Karpas-422 (cell line): ENCODE measurements around the gene AFF3. TPM values are rescaled to one million over a fixed set of nuclear protein-coding genes. Genes with fewer than 3 reads are reported as not detected.
"Not testable (repeated sequence)": the region's sequence is repeated elsewhere in the genome, so short reads cannot be mapped to it uniquely, and the experiment has no call there.

Source experiments
- DNase-seq: peaks from one replicate; pipeline ENCODE4 v3.0.0-alpha.2; 2015
- H2AFZ ChIP-seq: fragments of 200-600 bp; sonication (generic); 2 replicates; pipeline ENCODE4 v1.6.1; 2014; ENCODE audit warnings: antibody characterized with exemption, low read length, mixed read lengths
- H3K27ac ChIP-seq: fragments of 200-600 bp; sonication (generic); 2 replicates; pipeline ENCODE4 v1.5.1; 2014; ENCODE audit warnings: mild to moderate bottlenecking, low read length, moderate library complexity
- H3K27me3 ChIP-seq: fragments of 200-600 bp; sonication (generic); 2 replicates; pipeline ENCODE4 v1.6.1; 2014; ENCODE audit warnings: low read length, mixed read lengths
- H3K36me3 ChIP-seq: fragments of 200-600 bp; sonication (generic); 2 replicates; pipeline ENCODE4 v1.6.1; 2014; ENCODE audit warnings: low read length, mixed read lengths; ENCODE audit not compliant: insufficient read depth
- H3K4me1 ChIP-seq: fragments of 200-600 bp; sonication (generic); 2 replicates; pipeline ENCODE4 v1.6.1; 2014; ENCODE audit warnings: mild to moderate bottlenecking, low read length, mixed read lengths
- H3K4me2 ChIP-seq: fragments of 200-600 bp; sonication (generic); 2 replicates; pipeline ENCODE4 v1.6.1; 2014; ENCODE audit warnings: low read length, low read depth, mild to moderate bottlenecking; ENCODE audit not compliant: poor library complexity, severe bottlenecking
- H3K4me3 ChIP-seq: fragments of 200-600 bp; sonication (generic); 2 replicates; pipeline ENCODE4 v1.5.1; 2014; ENCODE audit warnings: mild to moderate bottlenecking, antibody characterized with exemption, low read length, mixed read lengths
- H3K79me2 ChIP-seq: fragments of 200-600 bp; sonication (generic); 2 replicates; pipeline ENCODE4 v1.6.1; 2014; ENCODE audit warnings: mild to moderate bottlenecking, low read length, mixed read lengths
- H3K9ac ChIP-seq: fragments of 200-600 bp; sonication (generic); 2 replicates; pipeline ENCODE4 v1.6.0; 2014; ENCODE audit warnings: low read length
- H3K9me2 ChIP-seq: fragments of 200-600 bp; sonication (generic), shearing (Covaris generic); replicated peaks from 2 replicates; pipeline ENCODE4 v1.6.0; 2014; ENCODE audit warnings: mild to moderate bottlenecking, low read length, moderate library complexity; ENCODE audit not compliant: insufficient read depth
- H3K9me3 ChIP-seq: fragments of 300-700, 200-600 bp; sonication (generic); 2 replicates; pipeline ENCODE4 v1.6.1; 2014; ENCODE audit warnings: low read length, mixed read lengths
- H4K20me1 ChIP-seq: fragments of 200-600 bp; sonication (generic); 2 replicates; pipeline ENCODE4 v1.6.1; 2014; ENCODE audit warnings: mild to moderate bottlenecking, antibody characterized with exemption, low read length, low read depth; ENCODE audit not compliant: insufficient read depth
- total RNA-seq: library from RNA; depleted of rRNA; stranded (reverse); fragments of >200 nt; shearing (Covaris generic); gene quantifications from 2 replicates; pipeline ENCODE4 v1.2.3, GENCODE V29; 2014; ENCODE audit warnings: low replicate concordance

Gene AFF3
- total RNA-seq, 1 experiment from 2014 or later = 99.7 TPM

DNA sequence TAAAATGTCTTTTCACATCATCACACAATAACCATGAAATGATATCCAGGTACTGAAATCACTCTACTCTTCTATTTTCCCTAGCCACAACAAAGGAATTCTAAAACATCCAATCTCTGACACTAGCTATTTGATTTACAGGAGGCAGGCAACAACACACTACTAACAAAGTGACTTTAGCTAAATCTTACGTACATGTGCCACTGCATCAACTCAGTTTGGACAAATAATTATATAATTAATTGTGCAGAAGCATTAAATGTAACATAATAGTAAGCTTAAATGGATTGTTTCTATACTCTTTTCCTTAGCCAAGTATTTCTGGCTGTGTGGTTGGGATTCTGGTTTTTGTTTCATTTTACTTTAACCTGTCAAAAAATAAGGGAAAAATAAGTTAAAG, 192.4 kb downstream of the AFF3 start:
- Histone ChIP-seq H3K27ac (no peak overlapping the region), H2AFZ (no peak overlapping the region), H3K4me3 (no peak overlapping the region), H3K4me1 (peaks cover 4% of the 10 kb centered on the region), H3K4me2 (no peak overlapping the region), H3K9me2 (no peaks in the 10 kb centered on the region), H3K9me3 (no peaks in the 10 kb centered on the region), H3K27me3 (no peaks in the 10 kb centered on the region), H3K79me2 (no peaks in the 10 kb centered on the region), H3K9ac (no peak overlapping the region), H4K20me1 (0 out of 2 replicates have a peak, but pooled peaks cover 4% of the 10 kb centered on the region), H3K36me3 (no peaks in the 10 kb centered on the region)
- DNase-seq = no peak

DNA sequence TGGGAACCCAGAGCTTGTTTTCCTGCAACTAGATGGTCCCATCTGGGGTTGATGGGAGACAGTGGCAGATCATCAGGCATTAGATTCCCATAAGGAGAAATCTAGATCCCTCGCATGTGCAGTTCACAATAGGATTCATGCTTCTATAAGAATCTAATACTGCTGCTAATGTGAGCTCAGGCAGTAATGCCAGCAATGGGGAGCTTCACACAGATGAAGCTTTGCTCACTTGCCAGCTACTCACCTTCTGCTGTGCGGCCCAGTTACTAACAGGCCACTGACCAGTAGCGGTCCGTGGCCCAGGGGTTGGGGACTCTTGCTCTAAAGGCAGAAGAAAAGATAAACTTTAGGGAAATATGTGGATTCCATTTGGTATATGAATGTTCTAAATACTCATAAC, 192.9 kb downstream of the AFF3 start:
- H4K20me1 ChIP-seq = 0 out of 2 replicates have a peak, but pooled peaks cover 4% of the 10 kb centered on the region
- no peak overlapping the region for H3K27ac ChIP-seq
- H3K9me2 ChIP-seq = no peaks in the 10 kb centered on the region

DNA sequence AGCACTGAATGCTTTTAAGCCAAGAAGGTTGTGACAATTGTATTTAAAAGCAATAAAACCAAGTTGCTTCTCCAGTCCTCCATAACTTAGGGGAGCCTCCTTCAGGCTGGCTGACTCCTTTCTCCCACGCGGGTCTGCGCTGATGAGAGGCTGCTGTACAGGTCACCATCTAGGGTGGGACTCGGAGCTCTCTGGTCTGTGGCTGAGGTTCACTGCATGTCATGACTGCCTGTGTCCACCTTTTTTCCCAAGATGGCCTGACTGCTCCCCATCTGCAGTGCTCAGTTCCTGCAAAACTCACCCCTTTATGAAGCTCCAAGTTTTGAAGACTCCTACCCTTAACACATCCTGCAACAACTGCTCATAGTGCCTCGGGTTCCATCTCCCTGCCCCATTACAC, 194.4 kb downstream of the AFF3 start:
- Histone ChIP-seq H3K79me2 (no peaks in the 10 kb centered on the region), H3K27me3 (no peaks in the 10 kb centered on the region), H3K4me1 (no peaks in the 10 kb centered on the region), H3K27ac (no peak overlapping the region), H3K9ac (no peak overlapping the region), H3K36me3 (no peaks in the 10 kb centered on the region), H3K9me3 (no peaks in the 10 kb centered on the region), H3K4me2 (no peak overlapping the region), H3K4me3 (no peak overlapping the region), H4K20me1 (0 out of 2 replicates have a peak, but pooled peaks cover 4% of the 10 kb centered on the region), H3K9me2 (no peaks in the 10 kb centered on the region), H2AFZ (no peak overlapping the region)
- DNase-seq = no peak

More for the DNA sequence above, 192.9 kb downstream of the AFF3 start:
- H3K9ac ChIP-seq = no peak overlapping the region
- peaks cover 4% of the 10 kb centered on the region for H3K4me1 ChIP-seq
- H3K79me2 ChIP-seq = no peaks in the 10 kb centered on the region
- H3K36me3 ChIP-seq = no peaks in the 10 kb centered on the region
- H2AFZ ChIP-seq = no peak overlapping the region
- H3K9me3 ChIP-seq = no peaks in the 10 kb centered on the region
- DNase-seq = no peak
- H3K4me3 ChIP-seq = no peak overlapping the region
- no peak overlapping the region for H3K4me2 ChIP-seq
- H3K27me3 ChIP-seq = no peaks in the 10 kb centered on the region

DNA sequence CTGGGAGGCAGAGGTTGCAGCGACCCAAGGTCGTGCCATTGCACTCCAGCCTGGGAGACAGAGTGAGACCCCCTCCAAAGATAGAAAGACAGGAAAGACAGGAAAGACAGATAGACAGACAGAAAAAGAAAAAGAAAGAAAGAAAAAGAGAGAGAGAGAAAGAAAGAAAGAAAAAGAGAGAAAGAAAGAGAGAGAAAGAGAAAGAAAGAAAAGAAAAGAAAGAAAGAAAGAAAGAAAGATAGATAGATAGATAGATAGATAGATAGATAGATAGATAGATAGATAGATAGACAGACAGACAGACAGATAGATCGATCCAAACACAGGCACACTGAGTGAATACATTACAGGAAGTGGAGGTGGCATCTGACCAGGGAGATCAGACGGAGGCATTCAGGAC, 195.0 kb downstream of the AFF3 start:
- H3K9me3 ChIP-seq, H3K27me3 ChIP-seq, H3K79me2 ChIP-seq, H3K36me3 ChIP-seq, DNase-seq, H3K9me2 ChIP-seq, H3K9ac ChIP-seq, H3K27ac ChIP-seq, H4K20me1 ChIP-seq, H3K4me2 ChIP-seq, H2AFZ ChIP-seq, H3K4me3 ChIP-seq, H3K4me1 ChIP-seq: not testable (repeated sequence)

DNA sequence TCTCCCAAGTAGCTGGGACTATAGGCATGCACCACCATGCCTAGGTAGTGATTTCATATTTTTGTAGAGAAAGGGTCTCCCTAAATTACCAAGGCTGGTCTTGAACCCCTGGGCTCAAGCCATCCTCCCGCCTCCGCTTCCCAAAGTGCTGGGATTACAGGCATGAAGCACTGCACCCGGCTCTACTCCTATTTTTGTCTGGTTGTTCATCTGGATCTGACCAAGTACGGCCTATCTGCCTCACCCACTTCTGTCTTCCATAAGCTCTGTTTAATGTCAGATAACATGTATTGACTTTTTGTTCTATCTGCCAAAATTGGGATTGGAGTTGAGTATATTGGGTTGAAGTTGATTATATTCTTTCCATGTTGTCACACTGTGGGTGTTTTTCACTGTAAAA, 198.4 kb downstream of the AFF3 start:
- no peaks in the 10 kb centered on the region for H3K36me3 ChIP-seq
- no peaks in the 10 kb centered on the region for H3K9me2 ChIP-seq
- 0 out of 2 replicates have a peak, but pooled peaks cover 4% of the 10 kb centered on the region for H4K20me1 ChIP-seq
- no peaks in the 10 kb centered on the region for H3K4me1 ChIP-seq
- no peak overlapping the region for H2AFZ ChIP-seq
- no peak overlapping the region for H3K9ac ChIP-seq
- H3K9me3 ChIP-seq = no peaks in the 10 kb centered on the region
- DNase-seq = no peak
- H3K79me2 ChIP-seq = no peaks in the 10 kb centered on the region
- no peak overlapping the region for H3K4me3 ChIP-seq
- no peak overlapping the region for H3K4me2 ChIP-seq
- no peaks in the 10 kb centered on the region for H3K27me3 ChIP-seq
- H3K27ac ChIP-seq = no peak overlapping the region

DNA sequence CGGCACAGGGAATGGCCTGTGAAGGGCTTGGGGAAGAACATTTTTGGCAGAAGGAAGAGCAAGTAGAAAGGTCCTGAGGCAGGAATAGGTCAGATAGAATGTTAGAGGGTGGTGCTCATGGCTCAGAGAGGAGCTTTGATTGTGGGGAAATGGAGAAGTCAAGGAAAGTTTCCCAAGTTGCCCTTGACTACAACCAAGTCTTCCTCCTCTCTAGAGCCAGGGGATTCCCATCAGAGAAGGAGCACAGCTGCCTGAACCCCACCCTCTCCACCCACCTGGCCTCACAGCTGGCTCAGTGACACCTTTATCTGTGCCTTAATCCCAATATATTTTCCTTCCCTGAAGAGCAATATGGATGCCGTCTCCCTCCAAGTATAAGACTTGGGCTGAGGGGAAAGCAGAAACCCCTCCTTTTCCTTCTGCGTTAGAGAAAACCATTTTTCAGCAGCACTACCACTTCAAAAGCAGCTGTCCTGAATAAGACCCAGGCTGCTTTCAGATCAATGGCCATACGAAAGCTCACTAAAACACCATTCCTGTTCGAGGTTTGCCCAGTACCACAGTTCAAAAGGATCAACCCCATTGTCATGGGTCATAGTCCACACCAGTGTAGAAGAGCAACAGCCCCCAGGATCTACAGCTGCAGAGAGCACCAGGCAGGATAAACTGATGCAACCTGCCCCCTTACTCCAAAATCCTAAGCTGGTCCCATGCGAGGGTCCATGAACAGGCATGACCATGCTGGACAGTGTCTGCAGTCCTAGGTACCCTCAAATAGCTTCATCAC, 199.6 kb downstream of the AFF3 start:
- Histone ChIP-seq H3K4me3 (no peak overlapping the region), H3K9me2 (no peaks in the 10 kb centered on the region), H2AFZ (no peak overlapping the region), H3K27me3 (no peaks in the 10 kb centered on the region), H3K4me1 (no peaks in the 10 kb centered on the region), H3K9ac (no peak overlapping the region), H3K27ac (no peak overlapping the region), H3K79me2 (no peaks in the 10 kb centered on the region), H3K9me3 (no peaks in the 10 kb centered on the region), H4K20me1 (0 out of 2 replicates have a peak, but pooled peaks cover 4% of the 10 kb centered on the region), H3K36me3 (no peaks in the 10 kb centered on the region), H3K4me2 (no peak overlapping the region)
- DNase-seq = no peak

DNA sequence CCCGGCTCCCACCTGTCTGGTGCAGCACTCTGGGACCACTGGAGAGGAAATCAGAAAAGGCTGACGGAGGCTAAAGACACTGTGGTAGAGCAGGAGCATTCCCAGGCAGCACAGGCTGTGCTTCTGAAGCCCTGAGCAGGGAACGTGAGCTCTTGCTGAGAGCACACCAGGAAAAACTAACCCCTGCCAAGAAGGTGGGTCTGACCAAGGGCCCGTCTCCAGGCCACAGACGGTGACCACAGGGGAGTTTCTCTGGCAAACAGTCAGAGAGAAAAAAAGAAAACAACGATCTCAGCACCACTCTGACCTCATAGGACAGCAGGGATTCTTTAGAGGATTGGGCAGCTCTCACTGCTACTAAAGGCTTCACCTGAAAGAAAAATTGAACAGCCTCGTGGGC, 201.4 kb downstream of the AFF3 start:
- H3K9me2 ChIP-seq = no peaks in the 10 kb centered on the region
- no peaks in the 10 kb centered on the region for H3K4me1 ChIP-seq
- no peak overlapping the region for H3K9ac ChIP-seq
- DNase-seq = no peak
- H3K9me3 ChIP-seq = no peaks in the 10 kb centered on the region
- H3K27ac ChIP-seq = no peak overlapping the region
- H3K4me3 ChIP-seq = no peak overlapping the region
- no peak overlapping the region for H3K4me2 ChIP-seq
- H3K79me2 ChIP-seq = no peaks in the 10 kb centered on the region
- no peaks in the 10 kb centered on the region for H3K36me3 ChIP-seq
- H4K20me1 ChIP-seq = 0 out of 2 replicates have a peak, but pooled peaks cover 3% of the 10 kb centered on the region
- H2AFZ ChIP-seq = no peak overlapping the region
- H3K27me3 ChIP-seq = no peaks in the 10 kb centered on the region

DNA sequence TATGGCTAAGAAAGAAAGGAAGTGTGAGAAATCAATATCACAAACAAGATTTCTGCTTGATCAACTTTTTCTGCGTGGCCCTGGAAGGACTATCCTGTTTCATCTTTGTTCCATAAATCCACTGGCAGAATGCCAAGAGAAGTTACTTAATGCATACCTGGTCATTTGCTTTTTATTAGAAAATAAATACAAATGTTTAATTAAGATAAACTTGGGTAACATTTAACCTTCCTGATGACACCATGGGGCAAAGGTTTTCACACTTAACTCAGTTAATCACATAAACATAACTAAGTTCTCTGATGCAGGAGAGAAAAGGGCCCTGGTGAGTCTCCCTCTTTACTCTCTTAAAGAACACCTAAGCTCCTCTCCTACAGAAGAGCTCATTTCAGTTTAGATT, 203.3 kb downstream of the AFF3 start:
- no peaks in the 10 kb centered on the region for H3K36me3 ChIP-seq
- no peak overlapping the region for H3K4me3 ChIP-seq
- no peaks in the 10 kb centered on the region for H3K9me2 ChIP-seq
- no peak overlapping the region for H3K9ac ChIP-seq
- H2AFZ ChIP-seq = no peak overlapping the region
- H3K27ac ChIP-seq = no peak overlapping the region
- no peaks in the 10 kb centered on the region for H3K4me1 ChIP-seq
- no peak overlapping the region for H3K4me2 ChIP-seq
- no peaks in the 10 kb centered on the region for H4K20me1 ChIP-seq
- no peaks in the 10 kb centered on the region for H3K79me2 ChIP-seq
- no peaks in the 10 kb centered on the region for H3K27me3 ChIP-seq
- no peaks in the 10 kb centered on the region for H3K9me3 ChIP-seq
- no peak for DNase-seq
